ENCODE measurements around the gene MAGI1.

GRCh38 chr3:66001626-66002025, 37.1 kb downstream of the MAGI1 start:
- TF ChIP-seq CTCF (IDR thresholded peaks at IDR 0.05) (no peak), POLR2A (IDR thresholded peaks at IDR 0.05) (no peak), POLR2AphosphoS5 (IDR thresholded peaks at IDR 0.05; ENCODE audit: insufficient read depth in 1 of 2, low read depth in 1 of 2) (no peak)

Measured in vagina (tissue), 2 donors.